Measurements from ENCODE around the gene TFCP2L1.

Gene TFCP2L1

DNA sequence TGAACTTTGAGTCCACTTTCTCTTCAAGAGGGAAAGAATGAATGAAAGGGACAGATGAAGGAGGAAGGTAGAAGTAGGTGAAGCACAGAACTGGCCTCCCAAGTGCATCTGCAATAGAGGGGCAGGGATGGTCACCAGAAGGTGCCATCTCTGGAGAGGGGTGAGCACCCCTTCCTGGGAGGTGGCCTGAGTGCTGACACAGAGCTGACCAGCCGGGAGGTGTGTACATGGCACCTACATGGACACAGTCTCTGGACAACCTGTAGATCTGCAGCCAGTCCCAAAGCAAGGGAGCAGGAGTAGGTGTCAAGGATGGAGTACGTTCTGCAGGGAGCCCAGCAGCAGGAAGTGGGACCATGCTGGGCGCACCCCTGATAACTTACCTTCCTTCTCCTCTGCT, 83.2 kb downstream of the TFCP2L1 start:
- TF ChIP-seq CTCF (IDR thresholded peaks at IDR 0.05; ENCODE audit: low read length) = no peak
- TF ChIP-seq EZH2 (IDR thresholded peaks at IDR 0.05; ENCODE audit: borderline replicate concordance, low read length) = no peak
- Histone ChIP-seq H3K27me3 (ENCODE audit: insufficient read depth, low read length) (no peaks in the 10 kb centered on the region), H3K79me2 (ENCODE audit: insufficient read depth, low read length) (no peaks in the 10 kb centered on the region), H3K9me3 (ENCODE audit: low read length) (no peaks in the 10 kb centered on the region), H3K4me1 (ENCODE audit: insufficient read depth, low read length, severe bottlenecking) (no peaks in the 10 kb centered on the region), H3K9ac (ENCODE audit: low read length) (no peak overlapping the region), H3K9me2 (ENCODE audit: low read depth, low read length) (no peaks in the 10 kb centered on the region), H3K4me3 (ENCODE audit: low read depth, low read length, poor library complexity, severe bottlenecking) (no peak overlapping the region), H4K20me1 (ENCODE audit: insufficient read depth, low read length) (no peaks in the 10 kb centered on the region), H3F3A (ENCODE audit: insufficient read depth, low read length) (no peaks in the 10 kb centered on the region), H3K27ac (ENCODE audit: low read depth, low read length, poor library complexity, severe bottlenecking) (no peak overlapping the region), H3K36me3 (ENCODE audit: insufficient read depth, low read length) (no peaks in the 10 kb centered on the region), H3K4me2 (ENCODE audit: low read length) (no peak overlapping the region), H2AFZ (ENCODE audit: low read length) (no peak overlapping the region)

GRCh38 chr2:121200419-121201315, 84.3 kb downstream of the TFCP2L1 start:
- Histone ChIP-seq H3K79me2 (ENCODE audit: insufficient read depth, low read length) (no peaks in the 10 kb centered on the region), H3K9me2 (ENCODE audit: low read depth, low read length) (no peaks in the 10 kb centered on the region), H3K36me3 (ENCODE audit: insufficient read depth, low read length) (no peaks in the 10 kb centered on the region), H3K4me1 (ENCODE audit: insufficient read depth, low read length, severe bottlenecking) (no peaks in the 10 kb centered on the region), H3K9me3 (ENCODE audit: low read length) (no peaks in the 10 kb centered on the region), H3K9ac (ENCODE audit: low read length) (no peak overlapping the region), H3K4me3 (ENCODE audit: low read depth, low read length, poor library complexity, severe bottlenecking) (no peak overlapping the region), H3F3A (ENCODE audit: insufficient read depth, low read length) (no peaks in the 10 kb centered on the region), H3K4me2 (ENCODE audit: low read length) (no peak overlapping the region), H4K20me1 (ENCODE audit: insufficient read depth, low read length) (no peaks in the 10 kb centered on the region), H3K27me3 (ENCODE audit: insufficient read depth, low read length) (no peaks in the 10 kb centered on the region), H2AFZ (ENCODE audit: low read length) (no peak overlapping the region), H3K27ac (ENCODE audit: low read depth, low read length, poor library complexity, severe bottlenecking) (no peak overlapping the region)
- TF ChIP-seq CTCF (IDR thresholded peaks at IDR 0.05; ENCODE audit: low read length) (no peak), EZH2 (IDR thresholded peaks at IDR 0.05; ENCODE audit: borderline replicate concordance, low read length) (no peak)

DNA sequence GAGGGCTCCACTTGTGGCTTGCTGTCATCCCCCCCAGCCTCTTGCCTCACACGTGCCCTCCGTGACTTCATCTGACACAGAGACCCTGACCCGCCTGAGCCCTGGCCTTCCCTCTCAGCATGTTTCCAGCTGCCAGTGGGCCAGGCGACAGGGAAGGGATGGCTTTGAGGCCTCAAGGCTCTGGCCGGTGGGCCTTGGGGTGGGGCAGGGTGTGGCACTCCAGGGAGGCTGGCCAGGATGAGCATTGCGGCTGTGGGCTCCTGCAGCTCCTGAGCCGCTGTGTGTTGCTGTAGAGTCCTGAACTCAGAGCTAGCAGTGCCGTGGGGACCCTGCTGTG, 85.0 kb downstream of the TFCP2L1 start:
- Histone ChIP-seq H3K9ac (ENCODE audit: low read length) (no peak overlapping the region), H2AFZ (ENCODE audit: low read length) (no peak overlapping the region), H3K27me3 (ENCODE audit: insufficient read depth, low read length) (no peaks in the 10 kb centered on the region), H3K4me2 (ENCODE audit: low read length) (no peak overlapping the region), H4K20me1 (ENCODE audit: insufficient read depth, low read length) (no peaks in the 10 kb centered on the region), H3K9me2 (ENCODE audit: low read depth, low read length) (no peaks in the 10 kb centered on the region), H3K4me1 (ENCODE audit: insufficient read depth, low read length, severe bottlenecking) (no peaks in the 10 kb centered on the region), H3K4me3 (ENCODE audit: low read depth, low read length, poor library complexity, severe bottlenecking) (no peak overlapping the region), H3K27ac (ENCODE audit: low read depth, low read length, poor library complexity, severe bottlenecking) (no peak overlapping the region), H3F3A (ENCODE audit: insufficient read depth, low read length) (no peaks in the 10 kb centered on the region), H3K9me3 (ENCODE audit: low read length) (no peaks in the 10 kb centered on the region), H3K36me3 (ENCODE audit: insufficient read depth, low read length) (no peaks in the 10 kb centered on the region), H3K79me2 (ENCODE audit: insufficient read depth, low read length) (no peaks in the 10 kb centered on the region)
- TF ChIP-seq EZH2 (IDR thresholded peaks at IDR 0.05; ENCODE audit: borderline replicate concordance, low read length) = no peak
- no peak for TF ChIP-seq CTCF (IDR thresholded peaks at IDR 0.05; ENCODE audit: low read length)

Measured in OCI-LY1 (cell line).